ENCODE data around the gene ZNF423. TPM values are rescaled to one million over a fixed set of nuclear protein-coding genes. Genes with fewer than 3 reads are reported as not detected.

The ZNF423 gene
- total and polyA plus RNA-seq, 4 donors, result 1.1 to 14.8 (median 3.3) TPM

DNA sequence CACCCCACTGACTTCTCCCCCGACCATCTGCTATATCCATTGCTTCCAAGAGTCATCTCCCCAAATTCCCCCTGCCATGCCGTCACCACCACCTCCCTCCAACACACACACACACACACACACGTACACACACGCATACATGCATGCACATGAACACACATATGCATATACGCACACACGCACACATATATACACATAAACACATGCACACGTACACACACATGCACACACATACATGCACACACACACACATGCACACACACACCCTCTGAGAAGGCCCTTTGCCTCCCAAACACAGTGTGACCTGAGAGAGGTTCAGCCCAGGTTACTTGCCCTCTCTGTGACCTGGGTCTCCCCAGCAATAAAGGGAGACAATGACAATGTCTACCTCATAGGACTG is 95.1 kb downstream of the ZNF423 start:
- WGBS, 2 donors, result 96% methylated on average over 7 of the region's 7 CpGs
- no peak for ATAC-seq (ENCODE audit: insufficient read depth, low FRiP score)
- no peaks in the 10 kb centered on the region for H3K9me3 ChIP-seq (ENCODE audit: control insufficient read depth in 4 of 4, insufficient read depth in 3 of 4, low read length in 3 of 4)
- H3K4me3 ChIP-seq, result no peak overlapping the region
- H3K27ac ChIP-seq (ENCODE audit: low read depth in 1 of 2, low read length in 1 of 2), result no peak overlapping the region
- H3K27me3 ChIP-seq (ENCODE audit: control insufficient read depth in 3 of 3, insufficient read depth in 3 of 3, low read length in 2 of 3), result no peaks in the 10 kb centered on the region
- H3K36me3 ChIP-seq (ENCODE audit: control insufficient read depth in 4 of 4, insufficient read depth in 4 of 4, low read length in 4 of 4), result no peaks in the 10 kb centered on the region
- H3K9ac ChIP-seq (ENCODE audit: insufficient read depth in 1 of 2, low read length in 2 of 2), result no peak overlapping the region
- H3K4me1 ChIP-seq (ENCODE audit: control insufficient read depth in 5 of 5, insufficient read depth in 5 of 5, low read length in 5 of 5), result peaks cover 0 to 21% (median 13%) of the 10 kb centered on the region in 5 donors
- no peak for DNase-seq
- TF ChIP-seq, protein P1, sequence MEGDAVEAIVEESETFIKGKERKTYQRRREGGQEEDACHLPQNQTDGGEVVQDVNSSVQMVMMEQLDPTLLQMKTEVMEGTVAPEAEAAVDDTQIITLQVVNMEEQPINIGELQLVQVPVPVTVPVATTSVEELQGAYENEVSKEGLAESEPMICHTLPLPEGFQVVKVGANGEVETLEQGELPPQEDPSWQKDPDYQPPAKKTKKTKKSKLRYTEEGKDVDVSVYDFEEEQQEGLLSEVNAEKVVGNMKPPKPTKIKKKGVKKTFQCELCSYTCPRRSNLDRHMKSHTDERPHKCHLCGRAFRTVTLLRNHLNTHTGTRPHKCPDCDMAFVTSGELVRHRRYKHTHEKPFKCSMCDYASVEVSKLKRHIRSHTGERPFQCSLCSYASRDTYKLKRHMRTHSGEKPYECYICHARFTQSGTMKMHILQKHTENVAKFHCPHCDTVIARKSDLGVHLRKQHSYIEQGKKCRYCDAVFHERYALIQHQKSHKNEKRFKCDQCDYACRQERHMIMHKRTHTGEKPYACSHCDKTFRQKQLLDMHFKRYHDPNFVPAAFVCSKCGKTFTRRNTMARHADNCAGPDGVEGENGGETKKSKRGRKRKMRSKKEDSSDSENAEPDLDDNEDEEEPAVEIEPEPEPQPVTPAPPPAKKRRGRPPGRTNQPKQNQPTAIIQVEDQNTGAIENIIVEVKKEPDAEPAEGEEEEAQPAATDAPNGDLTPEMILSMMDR (IDR thresholded peaks at IDR 0.05; ENCODE audit: control extremely low read depth, extremely low read depth), result no peak

DNA sequence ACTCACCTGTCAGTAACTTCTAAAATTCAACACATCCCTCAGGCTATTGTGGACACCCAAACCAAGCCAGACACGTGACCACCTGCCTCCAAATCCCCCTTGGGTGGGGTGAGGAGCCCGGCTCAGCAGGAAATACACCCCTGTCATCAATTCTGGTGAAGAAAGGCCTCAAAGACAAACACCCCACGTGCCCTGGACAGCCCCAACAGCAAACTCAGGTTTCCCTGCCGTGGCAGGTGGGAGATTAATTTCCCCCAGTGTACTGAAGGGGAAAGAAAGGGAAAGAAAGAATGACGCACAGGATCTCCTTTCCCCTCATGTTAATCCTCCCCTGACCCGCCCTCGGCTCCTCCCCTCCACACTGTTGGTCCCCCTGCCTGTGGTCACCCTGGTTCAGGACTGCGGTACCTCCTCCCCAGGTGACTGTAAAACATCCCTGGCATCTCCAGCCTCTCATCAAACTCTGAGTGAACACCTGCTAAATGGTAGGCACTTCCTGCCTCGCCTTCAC is 98.3 kb downstream of the ZNF423 start:
- no peak overlapping the region for H3K27ac ChIP-seq (ENCODE audit: low read depth in 1 of 2, low read length in 1 of 2)
- ATAC-seq (ENCODE audit: insufficient read depth, low FRiP score), result no peak
- no peaks in the 10 kb centered on the region for H3K36me3 ChIP-seq (ENCODE audit: control insufficient read depth in 4 of 4, insufficient read depth in 4 of 4, low read length in 4 of 4)
- no peaks in the 10 kb centered on the region for H3K9me3 ChIP-seq (ENCODE audit: control insufficient read depth in 4 of 4, insufficient read depth in 3 of 4, low read length in 3 of 4)
- H3K4me3 ChIP-seq, result no peak overlapping the region
- DNase-seq, result no peak
- TF ChIP-seq, protein P1 (IDR thresholded peaks at IDR 0.05; ENCODE audit: control extremely low read depth, extremely low read depth), result no peak
- no peaks in the 10 kb centered on the region for H3K27me3 ChIP-seq (ENCODE audit: control insufficient read depth in 3 of 3, insufficient read depth in 3 of 3, low read length in 2 of 3)
- H3K9ac ChIP-seq (ENCODE audit: insufficient read depth in 1 of 2, low read length in 2 of 2), result no peak overlapping the region
- 73 to 90% methylated on average over 9 of the region's 9 CpGs for WGBS, 2 donors
- peaks cover 0 to 38% (median 13%) of the 10 kb centered on the region in 5 donors for H3K4me1 ChIP-seq (ENCODE audit: control insufficient read depth in 5 of 5, insufficient read depth in 5 of 5, low read length in 5 of 5)

DNA sequence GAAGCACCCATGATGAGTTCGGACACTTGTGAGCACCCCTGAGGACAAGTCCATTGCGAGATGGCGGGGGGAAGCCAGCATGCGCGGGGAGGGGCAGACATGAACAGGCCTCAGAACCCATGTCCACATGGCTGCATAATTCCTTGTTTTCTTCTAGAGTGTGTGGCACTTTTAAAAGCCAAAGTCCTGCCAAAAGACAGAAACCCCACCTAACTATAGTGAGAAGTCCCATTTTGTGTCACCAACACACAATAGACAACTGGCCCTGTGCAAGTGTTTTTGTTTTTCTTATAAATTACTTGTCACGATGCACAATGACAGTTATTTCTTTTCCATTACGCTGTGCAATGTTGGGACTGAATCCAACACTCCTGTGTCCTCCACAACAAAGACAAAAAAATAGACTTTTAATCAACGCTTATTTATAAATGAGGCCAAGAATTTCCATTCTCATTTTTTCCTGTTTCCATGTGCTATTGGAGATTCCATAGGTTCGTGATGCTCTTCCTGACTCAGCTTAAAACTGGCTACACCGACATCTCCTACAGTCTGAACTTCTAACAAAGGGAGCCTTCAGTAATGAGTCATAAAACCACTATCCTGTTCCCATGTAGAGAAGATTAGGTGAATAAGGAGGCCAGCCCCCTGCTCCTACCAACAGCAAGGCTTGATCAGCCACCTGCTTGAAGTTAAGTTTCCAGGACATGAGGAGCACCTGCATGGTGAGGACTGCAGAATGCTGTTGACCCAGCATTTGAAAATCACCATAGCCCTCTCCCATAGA is 98.9 kb downstream of the ZNF423 start:
- Histone ChIP-seq H3K9ac (ENCODE audit: insufficient read depth in 1 of 2, low read length in 2 of 2) (no peak overlapping the region), H3K27ac (ENCODE audit: low read depth in 1 of 2, low read length in 1 of 2) (no peak overlapping the region), H3K36me3 (ENCODE audit: control insufficient read depth in 4 of 4, insufficient read depth in 4 of 4, low read length in 4 of 4) (no peaks in the 10 kb centered on the region), H3K27me3 (ENCODE audit: control insufficient read depth in 3 of 3, insufficient read depth in 3 of 3, low read length in 2 of 3) (no peaks in the 10 kb centered on the region), H3K9me3 (ENCODE audit: control insufficient read depth in 4 of 4, insufficient read depth in 3 of 4, low read length in 3 of 4) (no peaks in the 10 kb centered on the region), H3K4me1 (ENCODE audit: control insufficient read depth in 5 of 5, insufficient read depth in 5 of 5, low read length in 5 of 5) (peaks cover 0 to 38% (median 13%) of the 10 kb centered on the region in 5 donors), H3K4me3 (no peak overlapping the region)
- ATAC-seq (ENCODE audit: insufficient read depth, low FRiP score), result no peak
- DNase-seq, result peak in 2 of 3 donors; percentile 61 to 62
- 83 to 90% methylated on average over 10 of the region's 10 CpGs for WGBS, 2 donors
- TF ChIP-seq, protein P1 (IDR thresholded peaks at IDR 0.05; ENCODE audit: control extremely low read depth, extremely low read depth), result no peak

Data from lung (tissue), 12 donors.